ENCODE results near the gene COQ6.

DNA sequence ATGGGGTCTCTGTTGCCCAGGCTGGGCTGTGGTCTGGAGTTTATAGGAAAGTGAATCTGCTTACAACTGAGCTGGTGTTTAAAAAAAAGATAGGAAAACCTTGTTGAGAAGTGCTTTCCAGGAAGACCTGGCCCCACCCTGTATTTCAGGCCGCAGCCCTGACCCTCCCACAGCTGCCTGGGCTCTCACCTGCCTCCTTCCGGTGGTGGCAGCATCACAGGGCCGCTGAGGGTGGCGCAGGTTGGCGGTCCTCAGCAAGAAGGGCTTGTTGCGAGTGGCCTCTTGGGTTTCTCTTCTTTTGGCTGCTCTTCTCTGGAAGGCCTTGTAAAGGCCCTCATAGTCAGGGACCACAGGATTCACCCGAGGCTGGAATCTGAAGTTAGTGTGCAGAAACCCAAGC, 7.9 kb upstream of the COQ6 start:
- TF ChIP-seq, protein P1, sequence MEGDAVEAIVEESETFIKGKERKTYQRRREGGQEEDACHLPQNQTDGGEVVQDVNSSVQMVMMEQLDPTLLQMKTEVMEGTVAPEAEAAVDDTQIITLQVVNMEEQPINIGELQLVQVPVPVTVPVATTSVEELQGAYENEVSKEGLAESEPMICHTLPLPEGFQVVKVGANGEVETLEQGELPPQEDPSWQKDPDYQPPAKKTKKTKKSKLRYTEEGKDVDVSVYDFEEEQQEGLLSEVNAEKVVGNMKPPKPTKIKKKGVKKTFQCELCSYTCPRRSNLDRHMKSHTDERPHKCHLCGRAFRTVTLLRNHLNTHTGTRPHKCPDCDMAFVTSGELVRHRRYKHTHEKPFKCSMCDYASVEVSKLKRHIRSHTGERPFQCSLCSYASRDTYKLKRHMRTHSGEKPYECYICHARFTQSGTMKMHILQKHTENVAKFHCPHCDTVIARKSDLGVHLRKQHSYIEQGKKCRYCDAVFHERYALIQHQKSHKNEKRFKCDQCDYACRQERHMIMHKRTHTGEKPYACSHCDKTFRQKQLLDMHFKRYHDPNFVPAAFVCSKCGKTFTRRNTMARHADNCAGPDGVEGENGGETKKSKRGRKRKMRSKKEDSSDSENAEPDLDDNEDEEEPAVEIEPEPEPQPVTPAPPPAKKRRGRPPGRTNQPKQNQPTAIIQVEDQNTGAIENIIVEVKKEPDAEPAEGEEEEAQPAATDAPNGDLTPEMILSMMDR (IDR thresholded peaks at IDR 0.05; ENCODE audit: poor library complexity, severe bottlenecking): no peak
- TF ChIP-seq EZH2 (IDR thresholded peaks at IDR 0.05; ENCODE audit: borderline replicate concordance, insufficient read depth, low read length, poor library complexity, severe bottlenecking) (no peak), EP300 (conservative IDR thresholded peaks at IDR 0.05; ENCODE audit: poor library complexity, severe bottlenecking) (no peak)

All from neural cell (in vitro differentiated cells).